ENCODE data around the gene FGG.

The FGG gene

DNA sequence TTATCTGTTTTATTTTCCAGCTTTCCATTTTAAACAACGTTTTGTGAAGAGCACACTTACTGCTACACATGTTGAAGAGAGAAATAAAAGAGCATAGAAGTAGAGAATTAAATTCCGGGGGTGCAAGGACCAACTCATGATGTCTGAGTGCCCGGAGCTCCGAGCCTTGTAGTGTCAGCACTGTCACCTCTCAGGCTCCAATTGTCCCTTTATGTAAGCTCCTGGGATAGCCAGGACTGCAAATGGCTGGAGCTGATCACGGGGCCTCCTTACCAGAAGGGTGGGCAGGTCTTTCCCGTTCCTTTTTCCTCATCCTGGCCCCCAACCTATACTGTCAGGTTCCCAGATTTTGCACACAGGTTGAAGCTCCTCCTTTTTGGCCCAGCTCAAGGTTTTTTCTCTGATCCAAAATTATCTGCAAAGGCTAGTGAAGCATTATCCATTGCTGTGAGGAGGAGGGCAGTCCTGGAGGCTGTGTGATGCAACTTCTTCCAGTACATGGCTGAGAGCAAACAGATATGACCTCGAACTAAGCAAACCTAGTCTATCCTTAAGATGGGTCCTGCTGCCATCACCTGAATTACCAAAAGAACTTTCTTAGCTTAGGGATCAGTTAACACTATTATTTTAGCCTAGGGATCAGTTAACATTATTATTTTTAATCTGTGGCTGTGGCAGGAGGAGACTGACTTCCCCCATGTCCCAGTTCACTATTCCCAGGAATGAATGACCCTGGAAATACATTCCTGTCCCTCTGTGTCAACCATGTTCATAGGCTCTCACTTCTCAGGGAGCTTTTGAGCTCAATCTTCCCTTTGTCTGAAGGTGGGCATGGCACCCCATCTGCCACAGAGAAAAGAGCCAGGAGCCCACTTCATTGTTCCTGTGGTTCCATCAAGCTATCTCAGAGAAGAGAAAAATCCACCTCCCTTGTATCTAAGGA is at the start of gene FGG:
Gene FGG, minus strand, starts transcription at position 185 of the 943 bp plus-strand sequence. Its CDS starts 47 bp downstream, at position 138.
- DNase-seq (ENCODE audit: low read depth) = no peak

DNA sequence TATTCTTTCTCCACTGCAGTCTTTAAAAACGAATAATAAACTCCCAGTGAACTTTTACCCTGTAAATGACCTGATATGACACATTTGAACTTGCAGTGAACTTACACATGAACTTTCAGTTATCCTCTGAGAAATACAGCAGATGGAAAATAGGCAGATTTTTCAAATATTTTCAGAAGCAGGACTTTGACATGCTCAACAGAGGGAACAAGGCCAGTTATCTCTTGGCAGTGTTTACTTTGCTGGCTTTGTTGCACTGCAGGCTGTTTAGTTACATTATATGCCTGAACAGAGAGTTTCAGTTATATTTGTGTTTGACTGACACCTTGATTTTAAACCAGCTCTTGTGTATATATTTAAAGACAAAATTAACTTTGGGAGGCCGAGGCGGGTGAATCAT is 47.6 kb upstream of the FGG start:
- DNase-seq (ENCODE audit: low read depth) = no peak

DNA sequence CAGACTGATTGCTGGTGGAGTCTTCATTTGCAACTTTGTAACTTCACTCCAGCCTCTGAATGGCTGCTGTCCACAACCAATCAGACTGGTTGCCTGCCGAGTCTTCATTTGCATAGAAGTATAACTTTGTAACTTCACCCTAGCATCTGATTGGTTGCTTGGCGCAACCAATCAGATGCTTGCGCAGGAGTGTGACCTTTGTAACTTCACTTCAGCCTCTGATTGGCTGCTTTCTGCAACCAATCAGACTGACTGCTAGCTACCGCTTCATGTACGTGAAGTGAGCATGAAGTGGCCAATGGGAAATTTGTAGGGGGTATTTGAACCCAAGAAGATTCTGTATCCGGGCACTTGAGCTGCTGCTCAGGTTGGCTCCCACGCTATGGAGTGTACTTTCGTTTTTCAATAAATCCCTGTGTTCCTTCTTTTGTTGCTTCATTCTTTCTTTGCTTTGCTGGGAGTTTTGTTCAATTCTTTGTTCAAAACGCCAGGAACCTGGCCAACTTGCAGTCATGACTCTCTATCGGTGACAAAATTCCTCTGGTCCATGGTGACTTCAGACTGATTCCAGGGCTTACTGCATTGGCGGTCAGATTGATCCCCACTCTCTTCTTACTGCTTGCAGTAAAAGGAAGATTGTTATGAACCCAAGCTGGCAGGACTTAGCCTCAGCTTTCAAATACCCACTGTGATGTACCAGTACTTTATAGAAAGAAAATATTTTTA is 46.4 kb upstream of the FGG start:
- no peak for DNase-seq (ENCODE audit: low read depth)

DNA sequence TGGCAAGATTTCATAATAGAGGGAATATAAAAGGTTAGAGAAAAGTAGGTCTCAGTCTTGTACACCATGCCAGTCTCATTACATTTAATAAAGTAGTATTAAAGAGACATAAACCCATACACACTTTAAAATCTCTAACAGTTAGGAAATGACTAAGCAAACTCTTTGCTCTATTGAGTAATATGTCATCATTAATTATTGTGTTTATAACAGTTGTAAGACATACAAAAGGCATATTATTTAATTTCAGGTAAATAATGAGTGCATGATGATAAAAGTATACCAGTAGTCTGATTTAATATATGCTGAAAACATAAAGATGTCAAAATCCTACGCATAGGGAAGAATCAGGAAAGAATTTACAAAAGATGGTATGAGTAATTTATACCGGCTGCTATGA is 31.0 kb upstream of the FGG start:
- no peak for DNase-seq (ENCODE audit: low read depth)

DNA sequence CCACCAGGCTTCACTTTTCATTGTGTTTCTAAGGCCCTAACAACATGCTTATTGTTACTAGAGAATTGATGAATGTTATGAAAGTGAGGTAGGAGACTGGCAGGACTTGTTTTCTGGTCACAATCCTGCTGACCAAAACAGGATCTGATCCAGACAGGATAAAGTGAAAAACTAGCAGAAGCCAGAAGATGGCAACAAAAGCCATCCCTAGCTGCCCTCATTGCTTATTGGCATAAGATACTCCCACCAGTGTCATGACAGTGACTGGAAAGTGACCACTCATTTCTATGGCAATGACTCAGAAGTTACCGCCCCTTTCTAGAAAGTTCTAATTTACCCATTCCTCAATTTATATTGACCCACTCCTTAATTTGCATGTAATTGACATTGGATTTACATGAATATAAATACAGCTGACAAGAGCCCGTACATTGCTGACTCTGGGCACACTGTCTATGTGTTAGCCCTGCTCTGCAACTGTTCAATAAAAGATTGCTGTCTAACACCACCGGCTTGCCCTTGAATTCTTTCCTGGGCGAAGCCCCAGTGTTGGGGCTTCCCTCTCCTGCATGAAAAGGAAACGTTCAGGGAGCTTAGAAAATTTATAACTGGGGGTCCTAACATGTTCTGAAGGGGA is 30.0 kb upstream of the FGG start:
- no peak for DNase-seq (ENCODE audit: low read depth)

DNA sequence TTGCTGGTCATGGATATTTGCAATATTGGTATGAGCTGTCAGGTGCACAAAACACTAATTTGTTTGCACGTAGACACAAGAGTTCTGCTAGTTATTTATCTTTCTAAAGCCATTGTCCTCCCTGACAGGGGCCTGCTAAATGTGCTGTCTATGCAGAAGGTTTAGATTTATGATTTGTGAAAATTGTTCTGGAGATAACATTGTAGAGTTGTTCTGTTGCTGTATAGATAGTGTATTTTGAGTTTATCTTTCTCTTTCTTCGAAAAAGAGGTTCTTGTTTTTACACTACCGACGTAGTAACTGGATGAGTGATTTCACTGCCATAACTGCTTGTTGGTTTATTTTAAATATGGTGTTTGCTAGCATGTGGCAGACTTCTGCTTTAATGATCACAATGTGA is 28.5 kb upstream of the FGG start:
- no peak for DNase-seq (ENCODE audit: low read depth)

DNA sequence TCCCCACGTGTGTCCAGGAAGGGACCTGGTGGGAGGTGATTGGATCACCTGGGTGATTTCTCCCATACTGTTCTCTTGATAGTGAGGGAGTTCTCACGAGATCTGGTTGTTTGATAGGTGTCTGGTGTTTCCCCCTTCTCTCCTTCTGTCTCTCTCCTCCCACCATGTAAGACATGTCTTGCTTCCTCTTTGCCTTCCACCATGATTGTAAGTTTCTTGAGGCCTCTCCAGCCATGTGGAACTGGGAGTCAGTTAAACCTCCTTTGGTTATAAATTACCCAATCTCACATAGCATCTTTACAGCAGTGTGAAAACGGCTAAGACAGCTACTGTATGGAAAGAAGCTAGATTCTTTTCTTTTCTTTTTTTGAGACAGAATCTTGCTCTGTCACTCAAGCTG is 21.6 kb upstream of the FGG start:
- no peak for DNase-seq (ENCODE audit: low read depth)

DNA sequence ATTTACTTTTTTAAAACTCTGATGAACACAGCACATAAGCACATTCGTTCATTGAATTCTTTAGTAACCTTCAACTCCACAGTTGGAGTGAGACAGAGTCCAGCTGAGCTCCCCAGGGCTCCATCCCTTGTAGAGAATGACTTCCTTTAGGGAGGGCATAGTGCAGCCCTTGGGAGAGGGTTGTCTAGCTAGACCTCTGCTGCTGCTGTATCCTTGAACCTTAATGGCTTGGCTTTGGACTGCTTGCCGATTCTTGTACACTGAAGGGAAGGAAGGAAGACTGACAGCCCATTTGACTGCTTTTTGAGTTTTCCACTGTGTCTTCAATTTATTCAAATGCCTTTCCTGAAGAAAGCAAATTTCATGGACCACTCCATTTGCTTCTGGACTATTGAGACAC is 19.4 kb upstream of the FGG start:
- no peak for DNase-seq (ENCODE audit: low read depth)

DNA sequence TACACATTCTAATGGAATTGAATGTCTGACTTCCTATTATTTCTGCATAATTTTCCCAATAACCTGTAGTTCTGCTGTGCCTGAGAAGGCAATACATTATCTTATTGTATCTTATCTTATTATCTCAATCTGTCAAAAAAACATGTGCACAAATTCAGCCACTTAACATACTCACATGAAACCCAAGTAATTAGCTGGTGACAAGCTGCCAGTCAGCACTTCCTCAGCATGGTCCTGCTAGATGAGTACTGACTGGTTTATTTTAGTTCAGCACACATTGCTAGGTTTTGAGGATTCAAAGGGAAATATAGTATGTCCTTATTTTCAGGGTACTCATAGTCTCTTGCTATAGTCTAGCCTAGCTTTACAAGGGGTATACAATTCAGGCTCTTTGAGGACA is 17.9 kb upstream of the FGG start:
- DNase-seq (ENCODE audit: low read depth) = no peak

DNA sequence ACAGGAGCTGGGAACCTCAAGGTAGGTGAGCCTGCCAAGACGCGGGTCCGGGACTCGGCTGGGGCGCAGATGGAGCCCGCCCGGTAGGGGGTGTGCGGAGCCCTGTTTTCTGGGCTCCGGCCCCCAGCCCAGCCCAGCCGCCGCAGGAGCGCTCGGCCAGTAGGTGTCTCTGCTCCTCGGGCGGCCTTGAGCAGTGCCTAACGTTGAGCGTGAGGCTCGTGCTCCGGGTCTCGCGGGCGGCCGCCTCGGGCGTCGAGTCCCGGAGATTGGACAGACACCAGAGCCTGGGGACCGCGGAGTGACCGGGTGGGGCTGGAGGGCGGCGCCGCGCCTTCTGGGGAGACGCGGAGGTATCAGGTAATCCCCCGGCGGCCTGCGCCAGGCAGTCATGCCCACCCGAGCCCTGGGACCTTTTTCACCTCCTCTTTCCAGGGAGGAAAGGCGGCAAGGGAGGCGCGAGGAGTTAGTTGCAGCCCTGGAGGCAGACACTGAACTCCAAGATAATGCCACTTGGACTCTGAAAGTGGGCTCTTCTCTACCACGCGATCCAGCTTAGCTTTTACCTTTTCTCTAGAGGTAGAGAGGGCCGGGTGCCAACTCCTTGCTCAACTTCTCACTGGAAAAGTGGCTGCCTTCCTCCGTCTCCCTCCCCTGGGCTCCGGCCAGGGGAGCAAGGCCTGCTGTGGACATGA is 14.5 kb upstream of the FGG start:
- DNase-seq (ENCODE audit: low read depth) = peak; percentile 9

DNA sequence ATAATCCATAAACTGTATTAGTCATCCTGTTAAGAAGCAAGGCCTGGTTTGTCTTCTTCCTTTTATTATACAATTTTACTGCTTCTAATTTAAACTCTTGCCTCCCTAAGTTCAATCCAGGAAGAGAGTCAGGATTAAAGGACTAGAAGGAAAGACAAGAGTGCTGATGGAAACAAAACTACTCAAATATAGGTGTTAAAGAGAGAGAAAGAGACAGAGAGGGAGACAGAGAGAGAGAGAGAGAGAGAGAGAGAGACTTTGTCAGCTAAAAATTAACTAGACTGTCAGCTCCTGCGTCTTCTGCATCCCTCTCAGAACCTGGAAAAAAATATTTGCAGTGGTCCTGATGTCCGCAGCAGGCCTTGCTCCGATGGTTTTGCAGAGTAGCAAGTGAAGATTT is 13.5 kb upstream of the FGG start:
- DNase-seq (ENCODE audit: low read depth) = no peak

DNA sequence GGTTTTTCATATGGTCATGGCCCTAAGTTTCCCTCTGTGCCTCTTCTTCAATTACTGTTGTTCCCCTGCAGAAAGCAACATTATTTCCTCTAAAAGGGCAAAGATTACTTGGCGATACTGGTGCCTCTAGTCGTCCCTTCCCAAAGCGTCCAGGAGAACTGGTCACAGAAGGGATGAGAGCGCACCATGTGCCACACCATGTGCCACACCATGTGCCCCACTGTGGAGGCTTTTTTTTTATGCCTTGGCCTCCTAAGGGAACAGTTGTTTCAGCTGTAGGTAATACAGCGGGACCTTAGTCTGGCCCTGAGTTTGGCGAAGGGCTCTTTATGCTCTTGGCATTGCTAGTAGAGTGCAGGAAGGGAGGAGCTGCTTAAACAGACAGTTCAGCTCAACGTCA is 11.5 kb upstream of the FGG start:
- no peak for DNase-seq (ENCODE audit: low read depth)

DNA sequence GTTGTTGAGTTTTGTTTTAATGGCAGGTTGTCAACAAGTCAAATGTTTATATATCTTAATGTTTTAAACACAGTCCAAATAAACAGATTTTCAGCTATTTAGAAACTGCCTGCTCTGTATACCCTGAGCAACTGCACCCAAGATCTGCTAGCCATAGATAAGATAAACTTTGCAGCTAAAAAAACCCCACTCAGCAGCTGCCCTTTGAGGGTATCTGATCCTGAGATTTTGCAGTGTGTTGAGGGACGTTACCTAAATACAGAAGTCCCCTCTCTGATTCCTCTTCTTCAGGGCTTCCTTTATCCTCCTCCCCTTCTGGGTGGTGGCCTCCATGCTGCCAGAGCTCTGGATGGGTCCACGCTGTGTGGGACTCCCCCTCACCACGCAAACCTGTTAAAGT is 11.0 kb upstream of the FGG start:
- DNase-seq (ENCODE audit: low read depth) = no peak

DNA sequence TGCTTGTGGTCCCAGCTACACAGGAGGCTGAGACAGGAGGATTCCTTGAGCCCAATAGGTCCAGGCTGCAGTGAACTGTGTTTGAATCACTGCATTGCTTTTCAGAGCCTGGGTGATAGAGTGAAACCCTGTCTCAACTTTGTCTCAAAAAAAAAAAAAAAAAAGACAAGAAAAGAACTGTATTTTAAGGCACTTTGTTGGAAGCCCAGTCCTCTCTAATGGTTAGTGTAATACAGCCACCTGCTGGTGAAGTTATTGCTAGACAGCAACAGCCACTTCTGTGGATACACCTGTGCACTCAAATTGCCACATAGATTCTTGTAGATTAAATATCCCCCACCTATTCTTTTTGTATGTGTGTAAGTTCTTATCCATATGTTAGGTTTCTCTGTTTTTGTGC is 10.1 kb upstream of the FGG start:
- DNase-seq (ENCODE audit: low read depth) = peak; percentile 10

DNA sequence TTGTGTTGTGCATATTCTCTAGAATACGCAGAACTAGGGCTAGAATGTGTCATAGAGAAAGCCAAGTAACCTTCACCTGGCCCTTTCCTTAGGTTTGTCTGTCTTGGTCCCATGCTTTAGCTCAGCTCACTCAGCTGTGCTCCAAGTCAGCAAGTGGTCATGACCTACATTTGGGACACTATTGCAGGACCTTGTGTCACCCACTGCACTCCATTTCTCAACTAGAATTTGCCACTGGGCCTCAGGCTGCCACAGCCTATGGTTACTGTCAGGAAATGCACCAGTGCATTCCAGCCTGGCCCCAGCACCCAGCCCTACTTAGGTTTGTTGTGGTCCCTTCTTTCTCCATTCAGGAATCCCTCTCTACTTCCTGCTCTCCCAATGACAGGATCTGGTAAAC is 7.7 kb upstream of the FGG start:
- DNase-seq (ENCODE audit: low read depth) = no peak

DNA sequence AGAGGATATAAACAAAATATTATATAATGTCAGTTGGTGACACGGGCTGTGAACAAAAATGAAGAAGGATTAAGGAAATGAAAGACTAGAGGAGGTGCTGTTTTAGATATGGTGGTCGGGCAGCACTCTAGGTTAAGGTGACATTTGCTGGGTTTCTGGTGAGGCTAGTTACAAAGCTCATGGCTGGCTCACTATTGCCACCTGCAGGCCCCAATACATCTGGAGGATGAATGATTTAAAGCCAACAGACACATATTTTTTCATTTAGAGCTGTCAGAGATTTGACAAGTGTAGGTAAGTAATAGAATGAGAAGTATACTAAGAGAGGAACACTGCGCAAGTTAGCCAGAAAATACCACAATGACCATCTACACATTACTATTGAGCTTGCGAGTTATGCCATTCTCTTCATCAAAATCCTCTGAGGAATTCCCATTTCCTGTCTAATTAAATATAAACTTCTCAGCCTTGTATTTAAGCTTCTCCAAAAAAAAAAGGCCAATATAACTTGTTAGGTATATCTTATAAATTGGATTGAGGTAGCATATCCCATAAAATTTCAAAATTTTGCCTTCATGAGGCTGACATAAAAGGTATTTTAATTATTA is 6.4 kb upstream of the FGG start:
- DNase-seq (ENCODE audit: low read depth) = peak; percentile 20

DNA sequence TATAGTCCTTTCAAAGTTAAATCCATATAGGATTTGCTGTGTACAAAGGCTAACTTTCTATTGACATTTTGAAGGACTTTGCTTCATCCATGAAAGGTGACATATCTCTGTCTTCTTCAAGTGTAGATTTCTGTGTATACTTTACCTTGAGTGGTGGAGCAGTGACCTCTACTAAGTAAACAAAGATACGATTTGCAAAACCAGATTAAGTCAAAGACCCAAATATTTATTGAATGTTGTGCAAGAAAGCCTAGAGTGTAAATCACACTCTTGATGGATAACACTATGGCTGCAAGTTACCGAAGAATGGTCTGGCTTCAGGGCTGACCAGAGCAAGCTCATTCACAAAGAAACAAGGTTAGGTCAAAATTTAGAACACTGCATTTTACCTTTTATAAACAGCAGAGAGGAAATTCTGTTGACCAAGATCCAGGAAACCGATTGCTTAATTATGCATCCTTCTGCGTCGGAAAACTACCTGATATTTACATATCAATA is 5.4 kb upstream of the FGG start:
- DNase-seq (ENCODE audit: low read depth) = no peak

DNA sequence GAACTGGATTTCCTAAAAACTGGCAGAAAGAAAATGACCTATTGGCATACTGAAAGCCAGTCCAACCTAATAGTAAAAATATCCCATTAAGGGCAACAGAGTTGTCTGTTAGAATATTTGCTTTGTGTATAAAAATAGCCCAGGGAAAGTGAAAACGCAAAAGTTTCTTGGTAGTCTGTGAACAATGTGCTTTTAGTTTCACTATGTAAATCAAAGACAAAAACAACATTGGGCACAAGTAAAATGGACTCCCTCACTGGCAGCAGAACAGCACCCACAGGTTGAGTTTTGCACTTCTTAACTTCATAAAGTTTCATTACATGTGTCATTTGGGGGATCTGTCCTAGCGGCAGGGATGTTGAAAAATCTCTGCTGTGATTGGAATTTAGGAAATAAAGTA is 4.3 kb upstream of the FGG start:
- no peak for DNase-seq (ENCODE audit: low read depth)

DNA sequence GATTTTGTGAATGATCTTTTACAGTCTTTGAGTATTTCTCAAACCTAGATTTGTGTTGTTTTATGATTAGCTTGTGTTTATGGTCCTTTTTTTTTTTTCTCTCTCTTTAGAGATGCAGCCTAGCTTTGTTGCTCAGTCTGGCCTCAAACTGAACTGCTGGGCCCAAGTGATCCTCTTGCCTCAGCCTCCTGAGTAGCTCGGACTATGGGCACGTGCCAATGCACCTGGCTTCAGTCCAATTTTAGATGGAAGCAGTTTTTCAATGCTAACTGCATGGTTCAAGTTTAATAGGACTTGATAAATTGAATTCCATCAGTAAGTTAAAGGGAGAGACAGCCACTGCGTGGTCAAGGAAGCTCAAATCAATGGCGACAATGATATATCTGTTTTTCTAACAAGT is 3.8 kb upstream of the FGG start:
- DNase-seq (ENCODE audit: low read depth) = no peak

DNA sequence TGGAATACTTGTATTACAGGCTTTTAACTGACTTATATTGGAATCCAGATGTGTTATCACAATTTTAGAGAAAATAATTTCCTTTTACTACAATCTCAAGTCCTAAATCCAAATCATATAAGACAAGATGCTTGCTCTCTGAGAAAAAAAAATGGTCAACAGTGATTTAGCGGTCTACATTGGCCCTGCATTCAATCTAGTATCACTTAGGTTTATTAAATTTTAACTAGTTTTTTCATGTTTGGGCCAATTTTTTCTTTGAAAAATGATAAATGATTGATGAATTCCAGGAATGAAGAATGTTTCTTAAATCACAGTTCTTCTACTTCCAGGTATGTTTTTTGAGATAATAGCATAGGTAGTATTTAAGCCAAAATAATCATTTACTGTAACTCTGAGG is 2.8 kb upstream of the FGG start:
- no peak for DNase-seq (ENCODE audit: low read depth)

DNA sequence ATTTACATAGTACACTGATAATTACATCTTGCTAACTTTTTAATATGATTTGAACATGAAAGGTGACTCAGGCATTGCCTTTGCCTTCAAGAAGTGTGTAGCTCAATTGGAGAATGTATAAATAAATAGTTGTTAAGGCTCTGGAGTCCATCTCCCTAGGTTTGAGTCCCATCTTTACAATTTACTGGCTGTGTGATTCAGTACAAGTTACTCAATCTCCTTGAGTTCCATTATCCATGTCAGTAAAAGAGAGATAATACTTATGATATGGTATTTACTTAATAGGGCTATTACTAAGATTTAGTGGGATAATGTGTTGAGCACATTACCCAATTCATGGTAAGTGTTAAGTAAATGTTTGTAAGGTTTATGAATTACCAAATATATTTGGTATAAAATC is 1.9 kb upstream of the FGG start:
- no peak for DNase-seq (ENCODE audit: low read depth)

DNA sequence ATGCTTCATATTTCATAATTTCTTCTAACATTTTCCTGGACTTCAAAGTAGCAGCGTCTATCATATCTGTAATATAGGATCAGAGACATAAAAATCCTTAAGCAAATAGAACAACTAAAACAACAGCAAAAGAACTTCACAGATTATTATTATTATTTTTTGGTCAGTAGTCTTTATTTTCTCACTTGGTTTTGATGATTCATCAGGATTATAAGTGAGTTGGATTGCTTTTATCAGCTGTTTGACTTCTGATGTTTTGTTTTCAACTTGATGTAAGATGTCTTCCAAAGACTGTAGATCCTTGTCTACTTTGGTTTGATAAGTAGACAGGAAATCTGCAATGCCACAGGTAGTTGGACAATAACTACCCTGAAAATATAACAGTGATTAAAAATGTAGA is 623 bp downstream of the FGG start:
- no peak for DNase-seq (ENCODE audit: low read depth)
